ENCODE measurements around the gene NPHS1. TPM values are rescaled to one million over a fixed set of nuclear protein-coding genes. Genes with fewer than 3 reads are reported as not detected.
"Not testable (repeated sequence)": the region's sequence is repeated elsewhere in the genome, so short reads cannot be mapped to it uniquely, and the experiment has no call there.

Gene NPHS1
- total RNA-seq, 1 experiment from 2014 or later = 0.67 TPM

- ATAC-seq (no peak), DNase-seq (ENCODE audit: low read depth, low spot score) (no peak)
- no peak for TF ChIP-seq POLR2AphosphoS5 (IDR thresholded peaks at IDR 0.05; ENCODE audit: low read depth, low read length)
- no peak for TF ChIP-seq SIN3A (IDR thresholded peaks at IDR 0.05; ENCODE audit: borderline replicate concordance, insufficient read depth, low read depth, low read length)
- no peak for TF ChIP-seq TCF7L2 (IDR thresholded peaks at IDR 0.05; ENCODE audit: low read depth, low read length)
- no peak for TF ChIP-seq CTCF (IDR thresholded peaks at IDR 0.05)
- no peak for TF ChIP-seq REST (IDR thresholded peaks at IDR 0.05; ENCODE audit: insufficient read depth in 1 of 2, low read depth in 2 of 2, low read length in 1 of 2)
- ChIA-PET POLR2A (no interaction called here), CTCF (no interaction called here)
- in situ Hi-C loops (cut with HindIII; ENCODE audit: low pct_unique_long_range_greater_than_20kb, low sequenced_read_pairs) (no loop called here), intact Hi-C loops (cut with micrococcal nuclease; ENCODE audit: unreplicated experiment) (no loop called here)
- H3K4me3 ChIP-seq (ENCODE audit: low read depth in 2 of 2, low read length in 2 of 2) = no peak overlapping the region
- no peaks in the 10 kb centered on the region for H3K9me3 ChIP-seq (ENCODE audit: control insufficient read depth, insufficient read depth, low read depth, low read length)
- peaks cover 8% of the 10 kb centered on the region for H3K4me1 ChIP-seq (ENCODE audit: control insufficient read depth, insufficient read depth, low read length)
- no peak overlapping the region for H3K27ac ChIP-seq (ENCODE audit: low read length)
- H3K36me3 ChIP-seq (ENCODE audit: control insufficient read depth, insufficient read depth, low read length) = peaks cover 3% of the 10 kb centered on the region; the same call in 1 of the 2 replicates
- no peaks in the 10 kb centered on the region for H3K27me3 ChIP-seq (ENCODE audit: control insufficient read depth, insufficient read depth, low read length)
- BruUV-seq (replicated peaks) = no TSS peak
Measured at GRCh38 chr19:35895911-35896642, 43.8 kb upstream of the NPHS1 start.

GRCh38 chr19:35894342-35894741 is 42.0 kb upstream of the NPHS1 start:
- no peak for DNase-seq (ENCODE audit: low read depth, low spot score)
- POLR2A ChIA-PET = no interaction called here
- H3K4me3 ChIP-seq (ENCODE audit: low read depth in 2 of 2, low read length in 2 of 2) = no peak overlapping the region
- no peaks in the 10 kb centered on the region for H3K9me3 ChIP-seq (ENCODE audit: control insufficient read depth, insufficient read depth, low read depth, low read length)
- ATAC-seq = no peak
- CTCF ChIA-PET = no interaction called here
- intact Hi-C loops (cut with micrococcal nuclease; ENCODE audit: unreplicated experiment) = no loop called here
- peaks cover 5% of the 10 kb centered on the region; the same call in 1 of the 2 replicates for H3K36me3 ChIP-seq (ENCODE audit: control insufficient read depth, insufficient read depth, low read length)
- no TSS peak for BruUV-seq (replicated peaks)
- no peaks in the 10 kb centered on the region for H3K27me3 ChIP-seq (ENCODE audit: control insufficient read depth, insufficient read depth, low read length)
- in situ Hi-C loops (cut with HindIII; ENCODE audit: low pct_unique_long_range_greater_than_20kb, low sequenced_read_pairs) = no loop called here
- H3K4me1 ChIP-seq (ENCODE audit: control insufficient read depth, insufficient read depth, low read length) = peaks cover 7% of the 10 kb centered on the region; the same call in 1 of the 2 replicates
- TF ChIP-seq SIN3A (IDR thresholded peaks at IDR 0.05; ENCODE audit: borderline replicate concordance, insufficient read depth, low read depth, low read length) (no peak), POLR2AphosphoS5 (IDR thresholded peaks at IDR 0.05; ENCODE audit: low read depth, low read length) (no peak), CTCF (IDR thresholded peaks at IDR 0.05) (no peak), TCF7L2 (IDR thresholded peaks at IDR 0.05; ENCODE audit: low read depth, low read length) (no peak), REST (IDR thresholded peaks at IDR 0.05; ENCODE audit: insufficient read depth in 1 of 2, low read depth in 2 of 2, low read length in 1 of 2) (no peak)
- no peak overlapping the region for H3K27ac ChIP-seq (ENCODE audit: low read length)

GRCh38 chr19:35891819-35892218 is 39.5 kb upstream of the NPHS1 start:
- BruUV-seq (replicated peaks); in situ Hi-C loops (cut with HindIII; ENCODE audit: low pct_unique_long_range_greater_than_20kb, low sequenced_read_pairs); H3K27ac ChIP-seq (ENCODE audit: low read length); H3K36me3 ChIP-seq (ENCODE audit: control insufficient read depth, insufficient read depth, low read length); H3K9me3 ChIP-seq (ENCODE audit: control insufficient read depth, insufficient read depth, low read depth, low read length); DNase-seq (ENCODE audit: low read depth, low spot score); H3K4me1 ChIP-seq (ENCODE audit: control insufficient read depth, insufficient read depth, low read length); intact Hi-C loops (cut with micrococcal nuclease; ENCODE audit: unreplicated experiment); ATAC-seq; POLR2A ChIA-PET; H3K4me3 ChIP-seq (ENCODE audit: low read depth in 2 of 2, low read length in 2 of 2); H3K27me3 ChIP-seq (ENCODE audit: control insufficient read depth, insufficient read depth, low read length): not testable (repeated sequence)
- CTCF ChIA-PET = interaction anchor here (0.7 kb wide), 1 partner anchor 39 kb away, joined by 13 read pairs; no protein-coding TSS in a partner anchor
